Measurements from ENCODE around the gene PKIG. TPM values are rescaled to one million over a fixed set of nuclear protein-coding genes. Genes with fewer than 3 reads are reported as not detected.

Gene PKIG
- total RNA-seq, 2 donors from 2014 or later = 125 to 186 TPM

DNA sequence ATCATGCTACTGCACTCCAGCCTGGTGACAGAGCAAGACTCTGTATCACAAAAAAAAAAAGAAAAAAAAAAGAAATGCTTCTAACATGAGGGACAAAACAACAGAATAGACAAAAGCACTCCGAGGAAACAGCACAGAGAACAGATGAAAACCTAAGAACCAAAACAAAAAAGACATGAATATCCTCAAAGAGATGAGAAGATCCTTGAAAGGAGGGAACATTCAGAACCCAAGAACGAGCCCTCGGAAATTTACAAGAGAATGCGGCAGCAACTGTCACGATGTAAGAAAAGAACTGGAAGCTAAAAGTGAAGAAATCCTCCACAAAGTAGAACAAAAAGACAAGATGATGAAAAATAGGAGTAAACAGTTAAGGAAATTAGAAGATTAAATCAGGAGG is 47.9 kb downstream of the PKIG start:
- DNase-seq (ENCODE audit: low spot score) (no peak), ATAC-seq (ENCODE audit: insufficient number of reproducible peaks, low FRiP score, low read depth) (no peak)
- Histone ChIP-seq H3K27me3 (replicated peaks; ENCODE audit: insufficient read depth) (no peaks in the 10 kb centered on the region), H3K4me1 (ENCODE audit: control insufficient read depth in 1 of 2, low read depth in 2 of 2) (no peaks in the 10 kb centered on the region), H3K4me3 (no peak overlapping the region), H3K36me3 (no peaks in the 10 kb centered on the region), H3K9me3 (no peaks in the 10 kb centered on the region), H3K27ac (no peak overlapping the region)
- TF ChIP-seq, protein P1, sequence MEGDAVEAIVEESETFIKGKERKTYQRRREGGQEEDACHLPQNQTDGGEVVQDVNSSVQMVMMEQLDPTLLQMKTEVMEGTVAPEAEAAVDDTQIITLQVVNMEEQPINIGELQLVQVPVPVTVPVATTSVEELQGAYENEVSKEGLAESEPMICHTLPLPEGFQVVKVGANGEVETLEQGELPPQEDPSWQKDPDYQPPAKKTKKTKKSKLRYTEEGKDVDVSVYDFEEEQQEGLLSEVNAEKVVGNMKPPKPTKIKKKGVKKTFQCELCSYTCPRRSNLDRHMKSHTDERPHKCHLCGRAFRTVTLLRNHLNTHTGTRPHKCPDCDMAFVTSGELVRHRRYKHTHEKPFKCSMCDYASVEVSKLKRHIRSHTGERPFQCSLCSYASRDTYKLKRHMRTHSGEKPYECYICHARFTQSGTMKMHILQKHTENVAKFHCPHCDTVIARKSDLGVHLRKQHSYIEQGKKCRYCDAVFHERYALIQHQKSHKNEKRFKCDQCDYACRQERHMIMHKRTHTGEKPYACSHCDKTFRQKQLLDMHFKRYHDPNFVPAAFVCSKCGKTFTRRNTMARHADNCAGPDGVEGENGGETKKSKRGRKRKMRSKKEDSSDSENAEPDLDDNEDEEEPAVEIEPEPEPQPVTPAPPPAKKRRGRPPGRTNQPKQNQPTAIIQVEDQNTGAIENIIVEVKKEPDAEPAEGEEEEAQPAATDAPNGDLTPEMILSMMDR (IDR thresholded peaks at IDR 0.05) = no peak

DNA sequence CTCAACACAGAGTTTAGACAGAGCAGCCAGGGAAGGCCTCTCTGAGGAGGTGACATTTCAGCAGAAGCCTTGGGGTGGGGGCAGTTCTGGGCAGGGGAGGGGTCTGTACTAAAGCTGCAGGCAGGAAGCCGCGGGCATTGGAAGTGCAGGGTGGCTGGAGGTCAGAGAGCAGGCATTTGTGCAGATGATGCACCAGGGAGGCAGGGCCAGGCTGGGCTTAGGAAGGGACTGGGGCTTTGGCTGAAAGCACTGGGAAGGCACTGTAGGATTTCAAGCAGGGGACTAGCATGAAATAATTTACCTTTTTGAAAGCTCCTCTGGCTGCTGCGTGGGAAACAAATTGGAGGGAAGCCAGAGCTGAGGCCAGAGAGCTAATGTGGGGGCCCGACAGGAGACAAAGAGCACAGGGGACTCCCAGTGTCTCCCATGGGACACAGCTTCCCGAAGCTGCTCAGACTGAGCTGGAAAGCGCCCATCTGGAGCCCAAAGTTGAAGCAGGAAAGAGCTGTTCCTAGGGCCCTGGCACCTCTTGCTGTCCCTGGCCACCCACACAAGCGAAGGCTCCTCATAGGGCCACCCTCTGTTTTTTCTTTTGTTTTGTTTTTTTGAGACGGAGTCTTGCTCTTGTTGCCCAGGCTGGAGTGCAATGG is 49.8 kb downstream of the PKIG start:
- no peaks in the 10 kb centered on the region for H3K4me1 ChIP-seq (ENCODE audit: control insufficient read depth in 1 of 2, low read depth in 2 of 2)
- ATAC-seq (ENCODE audit: insufficient number of reproducible peaks, low FRiP score, low read depth) = no peak
- no peak for DNase-seq (ENCODE audit: low spot score)
- H3K9me3 ChIP-seq = no peaks in the 10 kb centered on the region
- H3K36me3 ChIP-seq = no peaks in the 10 kb centered on the region
- H3K27ac ChIP-seq = no peak overlapping the region
- H3K27me3 ChIP-seq (replicated peaks; ENCODE audit: insufficient read depth) = no peaks in the 10 kb centered on the region
- TF ChIP-seq, protein P1 (IDR thresholded peaks at IDR 0.05) = no peak
- H3K4me3 ChIP-seq = no peak overlapping the region

DNA sequence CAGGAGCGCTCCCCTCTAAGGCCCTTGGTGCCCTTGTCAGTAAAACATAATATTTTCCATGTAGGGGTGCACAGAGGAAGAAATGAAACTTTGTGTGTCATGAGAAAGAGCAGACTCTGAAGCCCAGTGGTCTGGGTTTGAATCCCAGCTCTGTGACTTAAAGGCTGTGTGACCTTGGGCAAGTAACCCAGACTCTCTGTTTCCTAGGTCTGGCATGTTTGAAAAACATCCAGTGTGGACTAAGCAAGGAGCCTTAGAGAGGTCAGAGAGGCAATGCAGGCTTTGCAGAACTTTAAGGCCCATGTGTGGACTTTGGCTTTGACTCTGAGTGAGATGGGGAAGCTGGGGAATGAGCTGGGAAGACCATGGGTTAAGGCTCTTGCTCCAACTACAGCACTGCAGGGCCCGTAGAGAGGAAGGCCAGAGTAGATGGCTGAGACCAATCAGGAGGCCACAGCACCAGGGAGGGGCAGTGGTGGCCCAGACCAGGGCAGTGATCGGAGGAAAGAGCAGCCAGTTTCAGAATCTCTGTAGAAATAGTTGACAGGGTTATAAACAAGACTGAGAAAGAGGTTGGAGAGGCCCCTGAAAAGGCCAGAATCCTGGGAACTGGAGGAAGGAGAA is 50.9 kb downstream of the PKIG start:
- no peaks in the 10 kb centered on the region for H3K4me1 ChIP-seq (ENCODE audit: control insufficient read depth in 1 of 2, low read depth in 2 of 2)
- no peak for ATAC-seq (ENCODE audit: insufficient number of reproducible peaks, low FRiP score, low read depth)
- H3K27ac ChIP-seq = no peak overlapping the region
- no peaks in the 10 kb centered on the region for H3K9me3 ChIP-seq
- no peaks in the 10 kb centered on the region for H3K36me3 ChIP-seq
- H3K27me3 ChIP-seq (replicated peaks; ENCODE audit: insufficient read depth) = no peaks in the 10 kb centered on the region
- TF ChIP-seq, protein P1 (IDR thresholded peaks at IDR 0.05) = no peak
- no peak for DNase-seq (ENCODE audit: low spot score)
- H3K4me3 ChIP-seq = no peak overlapping the region

DNA sequence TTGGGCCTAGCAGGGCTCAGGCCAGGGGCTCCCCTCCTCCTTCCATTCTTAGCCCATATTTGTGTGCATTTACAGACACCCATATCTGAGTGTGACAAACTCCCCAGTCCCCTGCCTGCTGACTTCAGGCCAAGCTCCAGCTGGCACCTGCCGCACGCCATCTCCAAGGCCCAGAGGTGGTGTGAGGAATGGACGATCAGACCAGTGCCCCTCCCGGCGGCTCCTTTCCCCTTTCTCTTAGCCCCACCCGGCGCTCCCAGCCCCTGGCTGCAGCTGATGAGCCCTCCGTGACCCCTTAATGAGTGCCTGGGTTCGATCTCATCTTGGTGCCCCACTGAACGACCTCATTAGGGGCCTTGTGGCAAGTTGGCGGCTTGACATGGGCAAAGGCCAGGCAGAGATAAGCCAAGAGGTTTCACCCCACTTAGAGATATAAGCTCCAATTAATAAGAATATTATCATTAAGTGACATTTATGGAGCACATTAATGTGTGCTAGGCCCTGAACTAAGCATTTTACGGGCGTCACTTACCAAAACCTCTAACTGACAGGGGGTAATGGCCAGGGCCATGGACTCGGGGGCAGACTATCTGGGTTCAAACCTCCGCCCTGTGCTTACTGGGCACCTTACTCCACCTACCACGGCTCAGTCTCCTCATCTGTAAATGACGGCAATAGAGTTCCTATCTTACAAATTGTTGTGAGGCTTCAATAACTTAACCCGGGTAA is 51.7 kb downstream of the PKIG start:
- no peaks in the 10 kb centered on the region for H3K27me3 ChIP-seq (replicated peaks; ENCODE audit: insufficient read depth)
- H3K4me1 ChIP-seq (ENCODE audit: control insufficient read depth in 1 of 2, low read depth in 2 of 2) = no peaks in the 10 kb centered on the region
- TF ChIP-seq, protein P1 (IDR thresholded peaks at IDR 0.05) = no peak
- no peak overlapping the region for H3K27ac ChIP-seq
- no peaks in the 10 kb centered on the region for H3K36me3 ChIP-seq
- no peaks in the 10 kb centered on the region for H3K9me3 ChIP-seq
- DNase-seq (ENCODE audit: low spot score) (no peak), ATAC-seq (ENCODE audit: insufficient number of reproducible peaks, low FRiP score, low read depth) (no peak)
- no peak overlapping the region for H3K4me3 ChIP-seq

DNA sequence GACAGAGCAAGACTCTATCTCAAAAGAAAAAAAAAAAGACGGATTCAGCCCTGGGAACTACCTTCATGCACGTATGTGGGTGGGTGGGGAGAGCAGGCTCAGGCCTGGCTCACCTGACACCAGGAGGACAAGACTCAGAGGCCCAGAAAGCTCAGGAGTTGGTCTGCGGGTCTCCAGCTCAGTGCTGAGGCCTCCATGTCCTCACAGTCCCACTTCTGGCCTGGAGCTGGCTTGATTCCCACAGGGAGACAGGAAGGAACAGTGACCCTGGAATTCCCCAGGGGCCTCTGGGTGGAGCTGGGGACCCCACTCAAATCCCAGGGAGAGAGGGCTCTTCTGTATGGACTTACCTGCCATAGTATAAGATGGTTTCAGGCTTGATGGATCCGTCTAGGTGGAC is 53.5 kb downstream of the PKIG start:
- Histone ChIP-seq H3K9me3 (no peaks in the 10 kb centered on the region), H3K36me3 (no peaks in the 10 kb centered on the region), H3K4me1 (ENCODE audit: control insufficient read depth in 1 of 2, low read depth in 2 of 2) (no peaks in the 10 kb centered on the region), H3K27me3 (replicated peaks; ENCODE audit: insufficient read depth) (no peaks in the 10 kb centered on the region), H3K4me3 (no peak overlapping the region), H3K27ac (no peak overlapping the region)
- TF ChIP-seq, protein P1 (IDR thresholded peaks at IDR 0.05) = no peak
- ATAC-seq (ENCODE audit: insufficient number of reproducible peaks, low FRiP score, low read depth) (no peak), DNase-seq (ENCODE audit: low spot score) (no peak)

All from thoracic aorta (tissue), 2 donors.